OCI-LY7 (cell line): Measurements from ENCODE around the gene KLRK1. TPM values are rescaled to one million over a fixed set of nuclear protein-coding genes. Genes with fewer than 3 reads are reported as not detected.
"Not testable (repeated sequence)": the region's sequence is repeated elsewhere in the genome, so short reads cannot be mapped to it uniquely, and the experiment has no call there.

Source experiments
- BruUV-seq: library from RNA; stranded (reverse); fragments of 400-500 nt; replicated peaks from 2 replicates; lab custom pipeline; 2021; lab: Mats Ljungman, UMichigan
- CTCF ChIA-PET: fragments of 300-600 bp; sonication (Branson Sonifier 250); formaldehyde crosslinking; loops from one replicate; lab custom pipeline; 2022; ENCODE audit warnings: antibody characterized with exemption; ENCODE audit not compliant: unreplicated experiment; lab: Charles Lee
- POLR2A ChIA-PET: fragments of 300-600 bp; sonication (Branson Sonifier 250); formaldehyde crosslinking; loops from one replicate; lab custom pipeline; 2022; ENCODE audit warnings: antibody characterized with exemption; lab: Charles Lee
- DNase-seq: peaks from one replicate; pipeline ENCODE4 v3.0.0-alpha.2; 2015; ENCODE audit warnings: low spot score
- H2AFZ ChIP-seq: fragments of 200-600 bp; sonication (generic), shearing (Covaris generic); 2 replicates; pipeline ENCODE4 v1.6.1; 2014; ENCODE audit warnings: mild to moderate bottlenecking, antibody characterized with exemption, low read length, moderate library complexity
- H3K27ac ChIP-seq: fragments of 200-600 bp; sonication (generic); 2 replicates; pipeline ENCODE4 v1.5.1; 2014; ENCODE audit warnings: mixed run types, low read depth, mild to moderate bottlenecking, moderate library complexity, low read length, inconsistent platforms; ENCODE audit not compliant: poor library complexity, severe bottlenecking
- H3K36me3 ChIP-seq: fragments of 200-600 bp; sonication (generic); 2 replicates; pipeline ENCODE4 v1.6.1; 2014; ENCODE audit warnings: mild to moderate bottlenecking, antibody characterized with exemption, low read length, moderate library complexity, mixed read lengths; ENCODE audit not compliant: insufficient read depth
- H3K4me1 ChIP-seq: fragments of 200-600 bp; sonication (generic); 2 replicates; pipeline ENCODE4 v1.5.1; 2014; ENCODE audit warnings: mild to moderate bottlenecking, low read length; ENCODE audit not compliant: insufficient read depth, poor library complexity, severe bottlenecking
- H3K4me2 ChIP-seq: fragments of 200-600 bp; sonication (generic); 2 replicates; pipeline ENCODE4 v1.6.1; 2014; ENCODE audit warnings: mild to moderate bottlenecking, low read length
- H3K4me3 ChIP-seq: fragments of 200-600 bp; sonication (generic); 2 replicates; pipeline ENCODE4 v1.5.1; 2014; ENCODE audit warnings: mild to moderate bottlenecking, low read depth, low read length; ENCODE audit not compliant: poor library complexity, severe bottlenecking
- H3K79me2 ChIP-seq: fragments of 200-600 bp; sonication (generic); 2 replicates; pipeline ENCODE4 v1.6.1; 2016; ENCODE audit warnings: low read depth, mild to moderate bottlenecking, low read length, moderate library complexity, mixed read lengths; ENCODE audit not compliant: insufficient read depth
- H3K9me2 ChIP-seq: fragments of 200-600 bp; sonication (generic); 2 replicates; pipeline ENCODE4 v1.6.1; 2016; ENCODE audit warnings: mild to moderate bottlenecking, low read length, mixed read lengths; ENCODE audit not compliant: insufficient read depth
- H3K9me3 ChIP-seq: fragments of 200-600 bp; sonication (generic); 2 replicates; pipeline ENCODE4 v1.6.1; 2014; ENCODE audit warnings: mild to moderate bottlenecking, mixed run types, low read length, mixed read lengths
- H4K20me1 ChIP-seq: fragments of 200-600 bp; sonication (generic); 2 replicates; pipeline ENCODE4 v1.6.1; 2014; ENCODE audit warnings: mild to moderate bottlenecking, antibody characterized with exemption, low read length, moderate library complexity, mixed read lengths; ENCODE audit not compliant: insufficient read depth
- CTCF ChIP-seq: fragments of 200-600 bp; sonication (generic); conservative IDR thresholded peaks from 2 replicates; pipeline ENCODE4 v1.5.1; 2014; ENCODE audit warnings: mild to moderate bottlenecking, antibody characterized with exemption, low read length, moderate library complexity, mixed read lengths
- EZH2phosphoT487 ChIP-seq: fragments of 200-600 bp; sonication (generic); IDR thresholded peaks from 2 replicates; pipeline ENCODE4 v1.6.1; 2018; ENCODE audit warnings: low read depth, borderline replicate concordance, mild to moderate bottlenecking, mixed run types, antibody characterized with exemption, low read length, moderate library complexity, mixed read lengths
- intact Hi-C: fragments of 100-400 bp; cut with micrococcal nuclease; formaldehyde crosslinking; loops from one replicate; pipeline ENCODE4 v1.10.0; 2022; ENCODE audit not compliant: unreplicated experiment
- total RNA-seq, 2 experiments: library from RNA; depleted of rRNA in 1 of 2; stranded (reverse); fragments of >200 nt in 1 of 2; shearing (Covaris generic) in 1 of 2; gene quantifications; 2 replicates each; pipeline ENCODE4 v1.2.3, GENCODE V29; 2014 to 2022

Gene KLRK1
- total RNA-seq, 2 experiments from 2014 or later, result 26.6 to 35.7 TPM

DNA sequence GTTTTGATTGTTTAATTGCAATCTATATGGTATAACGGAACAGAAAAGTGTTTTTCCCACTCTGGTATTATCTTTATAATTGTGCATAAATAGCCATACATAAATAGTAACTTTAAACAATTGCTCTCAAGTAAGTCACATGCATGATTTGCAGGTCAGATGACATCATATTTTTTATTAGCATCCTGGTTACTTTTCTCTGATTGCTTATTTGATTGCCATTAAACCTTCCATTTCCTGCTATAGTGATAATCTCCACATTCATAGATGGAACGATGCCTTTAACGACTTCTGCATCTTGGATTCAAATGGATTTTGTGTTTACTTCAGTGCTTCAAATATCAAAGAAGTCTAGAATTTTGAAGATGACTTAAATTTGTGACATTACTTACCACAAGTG is 3.5 kb upstream of the KLRK1 start:
- intact Hi-C loops, result loop anchor here (5.0 to 10.0 kb wide), 3 partner anchors 726 to 1962 kb away; partner anchors contain the start of genes BORCS5, CLEC2D, MANSC1 and RIMKLB
- H3K4me3 ChIP-seq, result peak overlapping the region; percentile 27
- H3K36me3 ChIP-seq, result 0 out of 2 replicates have a peak, but pooled peaks cover 5% of the 10 kb centered on the region
- H2AFZ ChIP-seq, result peak overlapping the region; percentile 40
- peaks cover 72% of the 10 kb centered on the region for H3K4me1 ChIP-seq
- ChIA-PET POLR2A (interaction anchor here (0.7 to 3.5 kb wide), 11 partner anchors 9 to 724 kb away, joined by 3 to 36 read pairs (median 5); no protein-coding TSS in a partner anchor), CTCF (interaction anchor here (1.6 kb wide), 1 partner anchor 29 kb away, joined by 5 read pairs; no protein-coding TSS in a partner anchor)
- peaks cover 46% of the 10 kb centered on the region for H3K79me2 ChIP-seq
- no peak for TF ChIP-seq CTCF
- TF ChIP-seq EZH2phosphoT487, result no peak
- no peaks in the 10 kb centered on the region for H4K20me1 ChIP-seq
- H3K4me2 ChIP-seq, result peak overlapping the region; percentile 100
- DNase-seq, result no peak
- peak overlapping the region; percentile 97 for H3K27ac ChIP-seq
- BruUV-seq, result no TSS peak
- no peaks in the 10 kb centered on the region for H3K9me3 ChIP-seq
- H3K9me2 ChIP-seq, result no peaks in the 10 kb centered on the region

- no TSS peak for BruUV-seq
- H3K4me2 ChIP-seq, result peak overlapping the region; percentile 100
- ChIA-PET POLR2A (interaction anchor here (0.6 to 3.5 kb wide), 13 partner anchors 9 to 745 kb away, joined by 3 to 36 read pairs (median 5); no protein-coding TSS in a partner anchor), CTCF (interaction anchor here (0.7 kb wide), 1 partner anchor 167 kb away, joined by 3 read pairs; no protein-coding TSS in a partner anchor)
- peak overlapping the region; percentile 40 for H3K4me3 ChIP-seq
- intact Hi-C loops, result loop anchor here (5.0 to 10.0 kb wide), 3 partner anchors 725 to 1962 kb away; partner anchors contain the start of genes BORCS5, CLEC2D, MANSC1 and RIMKLB
- H4K20me1 ChIP-seq, result no peaks in the 10 kb centered on the region
- H2AFZ ChIP-seq, result peak overlapping the region; percentile 40; the same call in 1 of the 2 replicates
- no peaks in the 10 kb centered on the region for H3K9me2 ChIP-seq
- peak overlapping the region; percentile 97 for H3K27ac ChIP-seq
- no peaks in the 10 kb centered on the region for H3K9me3 ChIP-seq
- peaks cover 71% of the 10 kb centered on the region for H3K4me1 ChIP-seq
- H3K79me2 ChIP-seq, result peaks cover 46% of the 10 kb centered on the region
- H3K36me3 ChIP-seq, result no peaks in the 10 kb centered on the region
- TF ChIP-seq CTCF (no peak), EZH2phosphoT487 (no peak)
- peak; percentile 86 for DNase-seq
Observed at GRCh38 chr12:10392394-10392930, 2.6 kb upstream of the KLRK1 start.

- peaks cover 46% of the 10 kb centered on the region; the same call in 1 of the 2 replicates for H3K79me2 ChIP-seq
- CTCF ChIA-PET, DNase-seq, H3K36me3 ChIP-seq, H3K9me2 ChIP-seq, H3K9me3 ChIP-seq, H4K20me1 ChIP-seq, BruUV-seq, H2AFZ ChIP-seq, H3K4me3 ChIP-seq: not testable (repeated sequence)
- intact Hi-C loops, result loop anchor here (5.0 to 10.0 kb wide), 3 partner anchors 724 to 1964 kb away; partner anchors contain the start of genes BORCS5, CLEC2D, MANSC1 and RIMKLB
- POLR2A ChIA-PET, result interaction anchor here (0.7 to 3.2 kb wide), 14 partner anchors 11 to 657 kb away, joined by 3 to 17 read pairs (median 4); no protein-coding TSS in a partner anchor
- H3K4me1 ChIP-seq, result peaks cover 81% of the 10 kb centered on the region
- H3K4me2 ChIP-seq, result peak overlapping the region; percentile 100
- H3K27ac ChIP-seq, result peak overlapping the region; percentile 97
Observed at GRCh38 chr12:10390991-10391390, 1.1 kb upstream of the KLRK1 start.
